ENCODE results near the gene SETD7. TPM values are rescaled to one million over a fixed set of nuclear protein-coding genes. Genes with fewer than 3 reads are reported as not detected.

The SETD7 gene
- total RNA-seq, 1 donor, result 99.5 TPM

GRCh38 chr4:139484783-139485311 is 71.2 kb downstream of the SETD7 start:
- peaks cover 9% of the 10 kb centered on the region for H3K4me1 ChIP-seq (ENCODE audit: insufficient read depth, low read length)
- H4K20me1 ChIP-seq (ENCODE audit: insufficient read depth, low read length), result no peaks in the 10 kb centered on the region
- TF ChIP-seq CTCF (IDR thresholded peaks at IDR 0.05; ENCODE audit: extremely low read depth, low read depth, low read length), result no peak
- no peak overlapping the region for H3K4me3 ChIP-seq (ENCODE audit: insufficient read depth, low read length)
- no peaks in the 10 kb centered on the region for H3K9me3 ChIP-seq (ENCODE audit: low read depth, low read length)
- H3K4me2 ChIP-seq (ENCODE audit: insufficient read depth, low read length), result no peak overlapping the region
- no peak overlapping the region for H2AFZ ChIP-seq (ENCODE audit: low read length)
- no peaks in the 10 kb centered on the region for H3K36me3 ChIP-seq (ENCODE audit: insufficient read depth, low read length)
- H3K27ac ChIP-seq (ENCODE audit: low read depth, low read length), result no peak overlapping the region
- DNase-seq (ENCODE audit: insufficient read length, low spot score, missing footprints), result no peak
- no peaks in the 10 kb centered on the region for H3K79me2 ChIP-seq (ENCODE audit: insufficient read depth, low read length)
- no peaks in the 10 kb centered on the region for H3K27me3 ChIP-seq (ENCODE audit: insufficient read depth, low read length)

- no peak overlapping the region for H3K4me3 ChIP-seq (ENCODE audit: insufficient read depth, low read length)
- no peaks in the 10 kb centered on the region for H3K27me3 ChIP-seq (ENCODE audit: insufficient read depth, low read length)
- DNase-seq (ENCODE audit: insufficient read length, low spot score, missing footprints), result no peak
- H3K4me1 ChIP-seq (ENCODE audit: insufficient read depth, low read length), result peaks cover 9% of the 10 kb centered on the region
- H3K9me3 ChIP-seq (ENCODE audit: low read depth, low read length), result no peaks in the 10 kb centered on the region
- TF ChIP-seq CTCF (IDR thresholded peaks at IDR 0.05; ENCODE audit: extremely low read depth, low read depth, low read length), result no peak
- no peaks in the 10 kb centered on the region for H3K79me2 ChIP-seq (ENCODE audit: insufficient read depth, low read length)
- H2AFZ ChIP-seq (ENCODE audit: low read length), result no peak overlapping the region
- H3K4me2 ChIP-seq (ENCODE audit: insufficient read depth, low read length), result no peak overlapping the region
- no peak overlapping the region for H3K27ac ChIP-seq (ENCODE audit: low read depth, low read length)
- no peaks in the 10 kb centered on the region for H4K20me1 ChIP-seq (ENCODE audit: insufficient read depth, low read length)
- H3K36me3 ChIP-seq (ENCODE audit: insufficient read depth, low read length), result no peaks in the 10 kb centered on the region
These were observed 73.0 kb downstream of the SETD7 start for GRCh38 chr4:139483000-139483399.

GRCh38 chr4:139481465-139481864 is 74.6 kb downstream of the SETD7 start:
- no peaks in the 10 kb centered on the region for H3K79me2 ChIP-seq (ENCODE audit: insufficient read depth, low read length)
- TF ChIP-seq CTCF (IDR thresholded peaks at IDR 0.05; ENCODE audit: extremely low read depth, low read depth, low read length), result no peak
- H2AFZ ChIP-seq (ENCODE audit: low read length), result no peak overlapping the region
- H3K36me3 ChIP-seq (ENCODE audit: insufficient read depth, low read length), result no peaks in the 10 kb centered on the region
- H3K9me3 ChIP-seq (ENCODE audit: low read depth, low read length), result no peaks in the 10 kb centered on the region
- no peak for DNase-seq (ENCODE audit: insufficient read length, low spot score, missing footprints)
- no peak overlapping the region for H3K4me2 ChIP-seq (ENCODE audit: insufficient read depth, low read length)
- no peak overlapping the region for H3K4me3 ChIP-seq (ENCODE audit: insufficient read depth, low read length)
- H4K20me1 ChIP-seq (ENCODE audit: insufficient read depth, low read length), result peaks cover 3% of the 10 kb centered on the region
- no peak overlapping the region for H3K27ac ChIP-seq (ENCODE audit: low read depth, low read length)
- no peaks in the 10 kb centered on the region for H3K4me1 ChIP-seq (ENCODE audit: insufficient read depth, low read length)
- no peaks in the 10 kb centered on the region for H3K27me3 ChIP-seq (ENCODE audit: insufficient read depth, low read length)

- no peak overlapping the region for H2AFZ ChIP-seq (ENCODE audit: low read length)
- DNase-seq (ENCODE audit: insufficient read length, low spot score, missing footprints), result no peak
- peaks cover 12% of the 10 kb centered on the region for H3K36me3 ChIP-seq (ENCODE audit: insufficient read depth, low read length)
- no peaks in the 10 kb centered on the region for H3K27me3 ChIP-seq (ENCODE audit: insufficient read depth, low read length)
- no peak overlapping the region for H3K4me2 ChIP-seq (ENCODE audit: insufficient read depth, low read length)
- H4K20me1 ChIP-seq (ENCODE audit: insufficient read depth, low read length), result peaks cover 10% of the 10 kb centered on the region
- H3K27ac ChIP-seq (ENCODE audit: low read depth, low read length), result no peak overlapping the region
- no peaks in the 10 kb centered on the region for H3K4me1 ChIP-seq (ENCODE audit: insufficient read depth, low read length)
- H3K79me2 ChIP-seq (ENCODE audit: insufficient read depth, low read length), result peaks cover 13% of the 10 kb centered on the region
- H3K9me3 ChIP-seq (ENCODE audit: low read depth, low read length), result no peaks in the 10 kb centered on the region
- no peak overlapping the region for H3K4me3 ChIP-seq (ENCODE audit: insufficient read depth, low read length)
- TF ChIP-seq CTCF (IDR thresholded peaks at IDR 0.05; ENCODE audit: extremely low read depth, low read depth, low read length), result no peak
These were observed 79.7 kb downstream of the SETD7 start for GRCh38 chr4:139476363-139476762.

All from osteoblast (primary cell).